SIG-M5 treated with dmso at 0.1 percent for 504 hours (cell line): ENCODE data around the gene TMEM72.

Source experiments
- DNase-seq: peaks from one replicate; lab custom pipeline; 2025; ENCODE audit not compliant: unreplicated experiment; lab: John Stamatoyannopoulos, UW

Gene TMEM72

DNA sequence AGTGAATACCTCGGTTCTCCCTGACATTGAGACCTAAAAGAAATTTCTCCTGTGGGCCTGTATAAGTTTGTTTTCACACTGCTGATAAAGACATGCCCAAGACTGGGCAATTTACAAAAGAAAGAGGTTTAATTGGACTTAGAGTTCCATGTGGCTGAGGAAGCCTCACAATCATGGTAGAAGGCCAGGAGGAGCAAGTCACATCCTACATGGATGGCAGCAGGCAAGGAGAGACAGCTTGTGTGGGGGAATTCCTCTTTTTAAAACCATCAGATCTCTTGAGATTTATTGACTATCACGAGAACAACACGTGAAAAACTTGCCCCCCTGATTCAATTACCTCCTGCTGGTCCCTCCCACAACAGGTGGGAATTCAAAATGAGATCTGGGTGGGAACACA lies 6.7 kb downstream of the TMEM72 start:
- DNase-seq = no peak

GRCh38 chr10:44920252-44920651 lies 9.1 kb downstream of the TMEM72 start:
- DNase-seq = no peak

DNA sequence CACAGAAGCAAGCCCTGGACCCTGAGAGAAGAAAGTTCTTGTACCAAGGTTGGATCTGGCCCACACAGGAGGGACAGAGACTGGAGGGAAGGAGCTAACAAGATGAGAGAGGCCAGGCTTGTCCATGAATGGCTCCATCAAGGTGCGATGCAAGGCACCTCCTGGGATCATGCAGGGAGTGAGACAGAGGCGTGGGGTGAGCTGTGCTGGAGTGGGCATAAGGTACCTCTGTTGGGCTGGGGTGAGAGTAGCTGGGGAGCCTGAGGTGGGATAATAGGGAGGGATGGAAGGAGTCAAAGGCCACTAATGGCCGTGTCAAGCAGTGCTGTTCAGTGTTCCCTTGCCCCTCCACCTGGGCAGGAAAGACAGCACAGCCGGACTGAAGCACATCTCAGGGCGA lies 9.9 kb downstream of the TMEM72 start:
- no peak for DNase-seq

- no peak for DNase-seq
Observed at GRCh38 chr10:44921506-44921905, 10.4 kb downstream of the TMEM72 start.

- DNase-seq = no peak
Observed at GRCh38 chr10:44922021-44922420, 10.9 kb downstream of the TMEM72 start.

DNA sequence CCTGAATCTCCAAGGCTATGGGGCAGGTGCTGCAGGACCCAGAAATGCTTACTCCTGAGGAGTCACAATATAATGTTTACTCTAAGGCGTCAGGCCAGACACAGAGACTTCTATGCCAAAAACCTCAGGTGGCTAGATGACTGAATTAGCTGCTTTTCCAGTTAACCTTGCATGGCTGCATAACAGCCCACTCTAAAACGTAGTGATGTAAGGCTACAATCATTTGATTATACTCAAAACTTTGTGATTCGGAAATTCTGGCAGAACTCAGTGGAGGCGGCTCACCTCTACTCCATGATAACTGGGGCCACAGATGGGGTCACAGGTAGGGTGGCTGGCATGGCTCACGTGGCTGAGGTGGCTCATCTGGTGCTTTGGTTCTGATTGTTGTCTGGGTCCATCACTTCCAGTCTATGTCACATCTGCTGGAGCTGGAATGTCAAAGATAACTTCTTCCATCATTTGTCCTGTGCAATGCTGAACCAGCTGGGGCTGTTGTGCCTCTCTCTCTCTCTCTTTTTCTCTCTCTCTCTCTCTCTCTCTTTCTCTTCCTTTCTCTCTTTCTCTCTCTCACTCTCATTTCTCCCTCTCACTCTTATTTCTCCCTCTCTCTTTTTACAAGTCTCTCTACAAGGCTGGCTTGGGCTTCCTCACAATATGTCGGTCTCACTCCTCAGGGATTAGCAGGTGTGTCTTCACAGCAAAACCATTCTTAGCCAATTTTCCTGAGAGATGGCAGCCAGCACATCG lies 11.8 kb downstream of the TMEM72 start:
- no peak for DNase-seq

- no peak for DNase-seq
Observed at GRCh38 chr10:44923611-44924010, 12.5 kb downstream of the TMEM72 start.

DNA sequence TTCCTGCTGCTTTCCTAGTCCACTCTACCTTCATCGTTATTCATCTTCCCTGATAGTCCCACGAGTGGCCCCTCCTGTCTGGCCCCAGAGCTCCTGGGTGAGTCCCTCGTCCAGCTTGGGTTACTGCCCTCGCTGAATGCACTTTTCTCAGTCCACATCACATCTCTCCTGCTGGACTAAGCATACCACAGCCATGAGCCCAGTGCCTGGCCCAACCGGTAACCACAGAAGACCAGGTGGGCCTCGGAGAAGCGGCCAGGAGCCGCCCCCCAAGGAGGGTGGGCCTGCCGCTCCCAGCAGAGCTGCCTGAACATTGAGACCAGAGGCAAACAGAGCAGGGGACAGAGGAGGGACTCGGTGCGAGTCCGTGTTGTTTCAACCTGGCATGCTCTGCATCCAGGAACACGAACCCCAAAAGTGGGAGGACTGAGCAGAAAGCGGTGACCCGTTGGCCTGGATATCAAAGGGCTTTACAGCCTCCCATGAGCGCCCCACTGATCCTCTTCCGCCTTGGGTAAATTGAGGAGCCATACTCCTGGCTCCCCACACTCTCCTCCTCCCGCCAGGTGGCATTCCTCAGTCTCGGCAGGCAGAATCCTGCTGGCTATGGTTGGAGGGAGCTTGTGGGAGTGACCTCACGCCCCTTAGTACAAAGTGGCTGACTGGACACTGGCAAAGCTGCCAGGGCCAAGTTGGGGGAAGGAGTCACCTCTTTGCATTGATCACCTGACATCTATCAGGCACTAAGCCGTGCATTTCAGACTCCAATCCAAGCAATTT lies 13.3 kb downstream of the TMEM72 start:
- DNase-seq = no peak

- peak; percentile 26 for DNase-seq
Observed at GRCh38 chr10:44925224-44925623, 14.1 kb downstream of the TMEM72 start.

- no peak for DNase-seq
Observed at GRCh38 chr10:44925811-44926750, 14.9 kb downstream of the TMEM72 start.

DNA sequence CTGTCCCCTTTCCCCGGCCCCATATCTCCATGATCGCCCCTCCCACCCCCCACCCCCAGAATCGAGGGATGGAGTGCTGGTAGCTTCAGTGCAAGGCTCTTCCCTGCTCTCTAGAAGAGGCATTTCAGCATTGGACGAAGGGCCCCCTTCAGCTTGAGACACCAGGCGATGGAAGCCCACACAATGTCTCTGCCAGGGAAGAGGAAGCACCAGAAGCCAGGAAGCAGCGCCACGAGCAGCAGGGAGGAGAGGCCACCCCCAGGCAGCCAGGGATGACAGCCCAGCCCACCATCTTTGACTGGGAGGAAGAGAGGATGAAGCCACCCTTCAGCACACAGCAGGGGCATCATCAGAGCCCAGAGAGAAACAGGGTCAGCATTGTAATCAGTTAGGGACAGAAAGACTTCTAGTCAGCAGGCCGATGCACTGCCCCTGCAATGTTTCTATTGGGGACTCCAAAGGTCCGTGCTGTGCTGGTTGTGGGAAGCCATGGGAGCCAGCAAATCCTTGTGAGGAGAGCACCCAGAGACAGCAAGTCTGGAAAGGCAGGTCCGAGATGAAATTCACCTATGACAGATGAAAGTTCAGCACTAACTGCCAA lies 15.7 kb downstream of the TMEM72 start:
- no peak for DNase-seq

GRCh38 chr10:44927352-44927751 lies 16.2 kb downstream of the TMEM72 start:
- peak; percentile 32 for DNase-seq

- no peak for DNase-seq
Observed at GRCh38 chr10:44928462-44928861, 17.3 kb downstream of the TMEM72 start.

GRCh38 chr10:44929356-44930255 lies 18.5 kb downstream of the TMEM72 start:
- DNase-seq = no peak

GRCh38 chr10:44930904-44931620 lies 19.9 kb downstream of the TMEM72 start:
- DNase-seq = no peak

DNA sequence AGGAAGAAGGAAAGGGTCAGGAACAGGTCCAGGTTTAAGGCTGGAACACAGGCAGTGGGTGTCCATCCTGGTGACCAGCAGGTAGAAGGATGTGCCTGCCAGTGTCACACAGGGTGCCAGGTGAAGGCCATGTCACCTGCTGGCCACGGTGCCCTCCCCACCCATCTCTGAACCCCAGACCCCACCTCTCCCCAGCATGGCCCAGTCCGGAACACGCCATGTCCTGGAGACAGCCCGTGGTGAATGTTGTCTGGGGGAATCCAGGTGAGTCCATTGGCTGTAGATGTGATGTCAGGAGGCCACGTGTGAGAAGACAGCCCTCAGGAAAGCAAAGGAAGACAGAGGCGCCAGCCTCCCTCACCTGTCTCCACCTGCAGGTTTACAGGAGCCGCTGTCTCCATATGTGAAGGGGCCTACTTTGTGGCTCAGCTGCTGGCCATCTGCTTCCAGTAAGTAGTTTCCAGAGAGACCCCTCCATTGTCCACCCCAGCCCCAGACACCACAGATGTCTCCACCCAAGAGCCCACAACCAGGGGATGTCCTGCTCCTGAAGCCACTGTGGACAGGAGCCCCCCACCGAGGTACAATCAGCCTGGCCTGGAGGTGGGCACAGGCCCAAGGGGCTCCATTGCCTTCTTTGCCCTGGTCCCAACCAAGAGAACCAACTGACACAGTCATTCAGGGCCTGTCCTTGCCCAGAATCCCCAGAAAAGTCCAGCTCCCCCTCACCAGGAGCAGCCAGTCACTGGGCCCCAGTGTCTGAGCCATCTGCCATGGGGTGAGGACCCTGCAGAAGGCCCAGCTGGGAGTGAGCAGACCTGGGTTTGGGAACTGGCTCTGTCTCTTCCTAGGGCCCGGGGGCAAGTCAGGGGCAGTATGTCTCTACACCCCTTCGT lies 20.7 kb downstream of the TMEM72 start:
- DNase-seq = no peak

DNA sequence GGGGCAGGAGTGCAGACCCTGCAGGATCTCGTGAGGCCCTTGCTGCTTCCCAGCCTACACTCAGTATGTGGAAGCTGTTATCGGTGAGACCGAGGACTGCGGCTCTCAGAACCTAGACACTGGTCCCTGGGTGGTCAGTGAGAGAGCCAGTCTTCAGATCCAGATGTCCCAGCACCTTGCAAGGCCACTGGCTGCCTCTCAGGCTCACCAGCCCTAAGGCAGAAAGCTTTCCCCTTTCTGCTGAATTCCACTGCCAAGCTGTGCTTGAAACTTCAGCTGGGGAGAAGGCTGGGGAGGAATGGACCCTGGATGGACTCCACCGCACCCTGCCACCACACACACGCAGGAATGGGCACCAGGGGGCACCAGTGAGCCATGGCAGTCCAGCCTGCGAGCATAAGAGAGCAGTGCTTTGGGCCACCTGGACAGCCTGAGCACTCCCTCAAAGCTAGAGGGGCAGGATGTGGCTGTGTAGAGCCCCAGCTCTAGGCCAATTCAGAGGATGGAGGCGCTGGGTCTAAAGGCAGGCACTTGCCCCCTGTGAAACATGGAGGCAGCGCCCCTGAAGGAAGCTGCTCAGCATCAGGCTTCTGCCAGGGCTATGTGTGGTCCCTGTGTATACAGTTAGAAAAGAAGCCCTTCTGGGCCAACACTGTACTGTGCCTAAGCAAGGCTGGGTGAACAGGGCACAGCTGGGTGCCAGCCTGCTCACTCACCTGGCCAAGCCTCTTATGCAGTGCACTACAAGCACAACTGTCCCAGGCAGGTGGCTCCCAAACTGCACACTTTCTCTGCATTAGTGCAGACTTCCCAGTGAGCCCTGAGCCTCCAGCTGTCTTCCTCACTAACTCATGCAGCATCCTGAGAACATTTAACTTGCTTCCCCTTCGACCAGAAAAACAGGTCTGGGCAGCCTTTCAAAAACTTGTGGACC lies 21.6 kb downstream of the TMEM72 start:
- DNase-seq = peak; percentile 63
